HT1080 (cell line): ENCODE measurements around the gene GLT6D1. TPM values are rescaled to one million over a fixed set of nuclear protein-coding genes. Genes with fewer than 3 reads are reported as not detected.

Experiments
- DNase-seq: peaks from one replicate; pipeline ENCODE4 v3.0.0-alpha.2; 2015; ENCODE audit warnings: low read depth
- total RNA-seq: library from RNA; depleted of rRNA; stranded (reverse); fragments of >200 nt; shearing (Covaris generic); gene quantifications from 2 replicates; pipeline ENCODE4 v1.2.3, GENCODE V29; 2014

GLT6D1 gene
- total RNA-seq, 1 experiment from 2014 or later = not detected

- no peak for DNase-seq
Observed at GRCh38 chr9:135609366-135609955, 29.9 kb downstream of the GLT6D1 start.

GRCh38 chr9:135608999-135609317, 30.4 kb downstream of the GLT6D1 start:
- DNase-seq = no peak

- DNase-seq = no peak
Observed at GRCh38 chr9:135608294-135608998, 30.9 kb downstream of the GLT6D1 start.

- no peak for DNase-seq
Observed at GRCh38 chr9:135607401-135608293, 31.7 kb downstream of the GLT6D1 start.

GRCh38 chr9:135606885-135607259, 32.5 kb downstream of the GLT6D1 start:
- DNase-seq = no peak

- DNase-seq = no peak
Observed at GRCh38 chr9:135605238-135605781, 34.0 kb downstream of the GLT6D1 start.

GRCh38 chr9:135604437-135605237, 34.7 kb downstream of the GLT6D1 start:
- DNase-seq = no peak

GRCh38 chr9:135602789-135603481, 36.4 kb downstream of the GLT6D1 start:
- no peak for DNase-seq

GRCh38 chr9:135601988-135602387, 37.4 kb downstream of the GLT6D1 start:
- DNase-seq = no peak

GRCh38 chr9:135600296-135600817, 39.0 kb downstream of the GLT6D1 start:
- no peak for DNase-seq

GRCh38 chr9:135596211-135596610, 43.1 kb downstream of the GLT6D1 start:
- no peak for DNase-seq

GRCh38 chr9:135592625-135593024, 46.7 kb downstream of the GLT6D1 start:
- DNase-seq = no peak

- no peak for DNase-seq
Observed at GRCh38 chr9:135592331-135592590, 47.1 kb downstream of the GLT6D1 start.

- no peak for DNase-seq
Observed at GRCh38 chr9:135591506-135592330, 47.6 kb downstream of the GLT6D1 start.

- DNase-seq = no peak
Observed at GRCh38 chr9:135590486-135591079, 48.8 kb downstream of the GLT6D1 start.

- DNase-seq = no peak
Observed at GRCh38 chr9:135589596-135590485, 49.5 kb downstream of the GLT6D1 start.

GRCh38 chr9:135588886-135589595, 50.3 kb downstream of the GLT6D1 start:
- no peak for DNase-seq

GRCh38 chr9:135588371-135588770, 51.0 kb downstream of the GLT6D1 start:
- DNase-seq = no peak
